Heart right ventricle (tissue), 16 donors: Measurements from ENCODE around the gene GBX1. TPM values are rescaled to one million over a fixed set of nuclear protein-coding genes. Genes with fewer than 3 reads are reported as not detected.

Source experiments
- ATAC-seq, 8 donors: fragments of 200-7000 bp; cut with Tn5 transposase; one replicate each; pipeline ENCODE4 v1.9.1; 2020; ENCODE audit warnings: mild to moderate bottlenecking in 8 of 8, moderate library complexity in 8 of 8, moderate number of reproducible peaks in 1 of 8
- DNase-seq, 2 donors: peaks; one replicate each; pipeline ENCODE4 v3.0.0-alpha.2; 2020
- H3K27ac ChIP-seq, 10 donors: fragments of 200-600 bp; sonication (generic) in 2 of 10; one replicate each; pipeline versions ENCODE4 v1.5.0 to v1.8.0; 2020 to 2022; ENCODE audit warnings: mild to moderate bottlenecking in 3 of 10
- H3K27me3 ChIP-seq, 7 donors: fragments of 200-600 bp; one replicate each; pipeline ENCODE4 v1.8.0; 2021 to 2022; ENCODE audit warnings: mild to moderate bottlenecking in 2 of 7
- H3K36me3 ChIP-seq, 9 donors: fragments of 200-600 bp; sonication (generic) in 1 of 9; one replicate each; pipeline versions ENCODE4 v1.5.0 to v1.8.0; 2020 to 2022; ENCODE audit warnings: mild to moderate bottlenecking in 2 of 9
- H3K4me1 ChIP-seq, 9 donors: fragments of 200-600 bp; sonication (generic) in 1 of 9; one replicate each; pipeline versions ENCODE4 v1.5.0 to v1.8.0; 2020 to 2022; ENCODE audit warnings: mild to moderate bottlenecking in 4 of 9
- H3K4me3 ChIP-seq, 10 donors: fragments of 200-600 bp; sonication (generic) in 2 of 10; one replicate each; pipeline versions ENCODE4 v1.5.0 to v1.8.0; 2020 to 2022; ENCODE audit warnings: mild to moderate bottlenecking in 7 of 10, moderate library complexity in 2 of 10
- H3K9me3 ChIP-seq, 11 donors: fragments of 200-600 bp in 10 of 11; sonication (generic) in 2 of 11; one replicate each; pipeline versions ENCODE4 v1.5.0 to v1.8.0; 2013 to 2022; ENCODE audit warnings: mild to moderate bottlenecking in 2 of 11, control low read depth in 1 of 11, moderate library complexity in 1 of 11
- WGBS, 2 donors: extraction: QIAGEN DNeasy Blood & Tissue Kit; methylation state at CpG; one replicate each; pipeline ENCODE4 v1.1.7; 2013; ENCODE audit warnings: inconsistent platforms in 1 of 2; 5-methylcytosine and 5-hydroxymethylcytosine counted together
- intact Hi-C, 10 donors: fragments of 100-400 bp; cut with DNase I; formaldehyde crosslinking; loops; one replicate each; pipeline versions ENCODE4 v1.11.1 to v1.14.2; 2022
- polyA plus RNA-seq, 2 donors: library from polyadenylated mRNA; stranded (reverse); fragments of 200-250 nt; gene quantifications; one replicate each; pipeline ENCODE4 v1.2.3, GENCODE V29; 2013
- total RNA-seq, 10 donors: library from RNA; stranded (reverse); fragmentation: NEBNext Ultra II Directional in 3 of 10; extraction: Animal tissue kit (Norgen Biotek cat#: 25700) in 3 of 10; gene quantifications; one replicate each; pipeline versions ENCODE4 v1.2.1 to v1.2.4, GENCODE V29; 2021 to 2023
- TF ChIP-seq, protein P1 (sequence below), 9 donors: fragments of 200-600 bp; sonication (generic) in 2 of 9; IDR thresholded peaks; one replicate each; pipeline versions ENCODE4 v1.5.0 to v1.8.0; 2021 to 2022; ENCODE audit warnings: antibody characterized with exemption in 9 of 9, mild to moderate bottlenecking in 5 of 9, moderate library complexity in 1 of 9
- donor health status: Arrhythmogenic right ventricular cardiomyopathy.
- donor health status: ischemic (EF 13 %, LVEDD 7.1; RV severe dilation, severe dysfunction).
- donor health status: healthy with polysubstance abuse.
- donor health status: DM: no; HTN: yes; CAD: no.
- donor health status: DM: no; HTN: no; CAD: no.
- donor health status: ischemic (EF 25% LVEDD 6.9; RV normal size, moderate dysfunction).
- donor health status: ischemic (EF 25% LVEDD 5.7; RV mildly dilated, moderate dysfunction).
- donor health status: healthy.
- donor health status: DM: yes; HTN: yes; CAD: no.
- donor health status: Ischemic cardiomyopathy.
- donor health status: ischemic (EF 35%, LVEDD 5.7; RV mildly dilated, moderate dysfunction).
- donor health status: nonischemic (EF 11% LVEDD 7.7; RV severe dilation, severe dysfunction).
- donor health status: DM: yes; HTN: yes; CAD: no.
- donor health status: PGD.
- donor health status: ischemic (EF 29% LVEDD 5.4; RV normal size, mild dysfunction).
- donor health status: nonischemic (EF 23%, LVEDD 6.1; RV moderate dilation, normal function).

GBX1 gene
- total and polyA plus RNA-seq, 12 donors = 0.04 to 2.0 (median 0.93) TPM; not detected in 3

DNA sequence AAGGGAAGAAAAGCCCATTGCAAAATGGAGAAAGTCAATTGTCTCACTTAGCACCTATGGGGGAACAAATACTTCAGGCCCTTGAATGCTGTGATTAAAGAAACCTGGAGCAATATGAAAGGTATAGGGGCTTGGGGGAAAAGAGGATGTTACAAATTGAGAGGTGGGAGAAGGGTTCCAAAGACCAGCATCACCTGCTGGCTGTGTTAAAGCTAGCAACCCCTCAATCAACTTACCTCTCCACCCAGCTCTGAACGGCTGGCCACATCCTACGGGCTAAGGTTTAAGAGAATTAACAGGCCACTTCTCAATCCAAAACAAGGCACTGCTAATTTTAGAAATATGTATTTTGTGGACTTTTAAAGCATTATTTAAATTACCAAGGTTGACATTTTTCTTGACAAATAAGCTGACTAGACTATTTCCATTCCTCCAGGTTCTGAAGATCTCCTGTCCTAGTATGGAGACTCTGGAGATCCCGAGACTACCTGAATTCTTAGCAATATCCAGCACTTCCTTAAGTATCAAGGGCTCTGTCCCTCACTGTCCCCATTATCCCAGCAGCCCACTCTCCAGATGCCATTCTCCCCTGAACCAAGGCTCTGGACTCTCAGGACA is 43.8 kb upstream of the GBX1 start:
- peaks cover 0 to 2% (median 0%) of the 10 kb centered on the region in 7 donors for H3K27me3 ChIP-seq
- TF ChIP-seq, protein P1, sequence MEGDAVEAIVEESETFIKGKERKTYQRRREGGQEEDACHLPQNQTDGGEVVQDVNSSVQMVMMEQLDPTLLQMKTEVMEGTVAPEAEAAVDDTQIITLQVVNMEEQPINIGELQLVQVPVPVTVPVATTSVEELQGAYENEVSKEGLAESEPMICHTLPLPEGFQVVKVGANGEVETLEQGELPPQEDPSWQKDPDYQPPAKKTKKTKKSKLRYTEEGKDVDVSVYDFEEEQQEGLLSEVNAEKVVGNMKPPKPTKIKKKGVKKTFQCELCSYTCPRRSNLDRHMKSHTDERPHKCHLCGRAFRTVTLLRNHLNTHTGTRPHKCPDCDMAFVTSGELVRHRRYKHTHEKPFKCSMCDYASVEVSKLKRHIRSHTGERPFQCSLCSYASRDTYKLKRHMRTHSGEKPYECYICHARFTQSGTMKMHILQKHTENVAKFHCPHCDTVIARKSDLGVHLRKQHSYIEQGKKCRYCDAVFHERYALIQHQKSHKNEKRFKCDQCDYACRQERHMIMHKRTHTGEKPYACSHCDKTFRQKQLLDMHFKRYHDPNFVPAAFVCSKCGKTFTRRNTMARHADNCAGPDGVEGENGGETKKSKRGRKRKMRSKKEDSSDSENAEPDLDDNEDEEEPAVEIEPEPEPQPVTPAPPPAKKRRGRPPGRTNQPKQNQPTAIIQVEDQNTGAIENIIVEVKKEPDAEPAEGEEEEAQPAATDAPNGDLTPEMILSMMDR (IDR thresholded peaks at IDR 0.05) = no peak
- intact Hi-C loops = no loop called here
- H3K4me1 ChIP-seq = no peaks in the 10 kb centered on the region
- H3K27ac ChIP-seq = no peak overlapping the region
- WGBS, 2 donors = 76 to 89% methylated on average over 3 of the region's 3 CpGs
- peaks cover 0 to 47% (median 21%) of the 10 kb centered on the region in 9 donors for H3K36me3 ChIP-seq
- DNase-seq (no peak), ATAC-seq (no peak)
- H3K4me3 ChIP-seq = no peak overlapping the region
- H3K9me3 ChIP-seq = no peaks in the 10 kb centered on the region

DNA sequence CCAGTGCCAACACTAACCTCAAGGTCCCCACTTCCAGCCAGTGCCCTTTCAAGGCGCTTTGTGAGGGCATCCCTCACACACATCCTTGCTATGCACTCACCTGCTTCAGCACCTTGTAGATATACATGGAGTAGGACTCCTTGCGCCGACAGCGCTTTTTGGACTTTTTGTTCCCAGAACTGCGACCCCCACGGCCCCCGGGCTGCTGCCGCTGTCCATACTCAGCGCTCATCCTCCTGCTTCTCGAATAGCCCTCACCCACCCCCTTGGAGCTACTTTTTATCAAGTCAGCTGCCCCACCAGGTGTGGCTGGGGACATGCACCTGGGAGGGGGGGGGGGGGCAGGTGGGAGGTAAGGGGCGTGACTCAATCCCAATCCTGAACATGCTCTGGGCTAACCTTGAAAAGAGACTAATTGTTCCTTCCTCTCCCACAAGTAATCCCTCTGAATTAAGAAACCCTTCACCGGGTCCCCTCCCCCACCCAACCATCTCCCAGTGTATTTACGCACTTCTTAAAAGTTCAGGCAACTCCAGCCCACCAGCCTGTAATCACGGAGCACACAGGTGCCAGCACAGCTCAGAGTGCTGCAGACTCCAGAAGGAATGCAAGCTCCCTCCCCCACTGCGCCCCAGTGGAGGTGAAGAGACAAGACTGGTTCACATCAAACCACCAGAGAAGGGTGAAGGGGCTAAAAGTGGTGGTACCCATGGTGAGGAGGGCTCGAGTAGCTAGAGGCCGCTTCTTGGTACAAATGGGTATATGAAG is 42.8 kb upstream of the GBX1 start, which contains the start of gene H2BK1:
H2BK1 (minus strand) TSS at position 402 of the 768 bp plus-strand sequence; CDS start at position 232, 170 bp downstream.
- 83 to 87% methylated on average over 17 of the region's 17 CpGs for WGBS, 2 donors
- no peak for DNase-seq
- TF ChIP-seq, protein P1 (IDR thresholded peaks at IDR 0.05) = no peak
- H3K36me3 ChIP-seq = peaks cover 0 to 37% (median 11%) of the 10 kb centered on the region in 9 donors
- no peaks in the 10 kb centered on the region for H3K9me3 ChIP-seq
- intact Hi-C loops = no loop called here
- no peaks in the 10 kb centered on the region for H3K4me1 ChIP-seq
- ATAC-seq = no peak
- no peak within 1 kb of the TSS for H3K27ac ChIP-seq
- no peak within 1 kb of the TSS for H3K4me3 ChIP-seq
- H3K27me3 ChIP-seq = peaks cover 0 to 7% (median 2%) of the 10 kb centered on the region in 7 donors

DNA sequence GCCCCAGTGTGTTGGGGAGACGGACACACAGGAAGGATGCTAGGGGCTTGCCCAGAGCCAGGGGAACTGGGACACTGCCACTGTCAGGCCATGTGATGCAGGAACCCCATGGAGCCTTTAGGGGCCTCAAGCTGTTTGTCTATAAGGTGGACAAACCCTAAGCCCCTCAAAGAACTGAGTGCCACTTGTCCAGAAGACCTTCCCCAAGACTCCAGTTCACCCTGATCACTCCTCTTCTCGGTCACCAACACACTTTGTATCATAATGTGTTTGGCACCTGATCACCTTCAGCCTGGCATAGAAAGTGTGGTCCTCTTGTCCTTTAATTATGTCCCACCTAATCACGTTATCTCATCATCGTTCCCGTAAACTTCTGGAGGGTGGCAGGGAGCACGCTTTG is 42.1 kb upstream of the GBX1 start:
- H3K4me3 ChIP-seq = no peak overlapping the region
- H3K27ac ChIP-seq = no peak overlapping the region
- H3K27me3 ChIP-seq = peaks cover 3 to 12% (median 9%) of the 10 kb centered on the region in 7 donors
- ATAC-seq = no peak
- peaks cover 0 to 30% (median 4%) of the 10 kb centered on the region in 9 donors for H3K36me3 ChIP-seq
- no peak for DNase-seq
- WGBS, 2 donors = 82 to 87% methylated on average over 6 of the region's 6 CpGs
- intact Hi-C loops = no loop called here
- TF ChIP-seq, protein P1 (IDR thresholded peaks at IDR 0.05) = no peak
- H3K4me1 ChIP-seq = no peaks in the 10 kb centered on the region
- no peaks in the 10 kb centered on the region for H3K9me3 ChIP-seq

DNA sequence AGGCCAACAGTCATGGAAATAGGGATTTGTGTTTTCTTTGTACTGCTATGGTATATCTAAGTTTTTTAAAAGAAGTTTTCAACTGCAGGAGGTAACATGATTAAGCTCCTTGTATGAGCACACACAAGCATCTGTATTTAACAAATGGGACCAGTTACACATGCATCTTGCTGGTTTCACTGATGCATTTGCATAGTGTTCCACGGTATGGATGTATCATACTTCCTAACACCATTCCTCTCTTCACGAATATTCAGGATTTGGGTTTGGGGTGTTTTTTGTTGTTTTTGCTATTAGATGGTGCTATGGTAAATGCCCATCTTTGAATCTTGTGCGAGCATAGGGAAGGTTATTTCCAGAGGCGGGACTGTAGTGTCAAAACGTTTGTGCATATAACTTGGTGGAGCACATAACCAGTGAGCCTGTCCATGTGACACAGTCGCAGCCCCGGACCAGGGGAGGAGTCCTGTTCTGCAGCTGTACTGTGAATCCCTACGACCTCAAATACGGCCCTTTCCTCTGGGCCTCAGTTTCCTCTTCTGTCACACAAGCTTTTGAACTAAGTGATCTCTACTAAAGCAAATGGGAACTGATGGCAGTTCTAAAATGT is 40.9 kb upstream of the GBX1 start:
- Histone ChIP-seq H3K4me1 (no peaks in the 10 kb centered on the region), H3K4me3 (no peak overlapping the region), H3K9me3 (no peaks in the 10 kb centered on the region), H3K27me3 (peaks cover 10 to 23% (median 14%) of the 10 kb centered on the region in 7 donors), H3K27ac (no peak overlapping the region), H3K36me3 (peaks cover 0 to 18% (median 0%) of the 10 kb centered on the region in 9 donors)
- WGBS, 2 donors = 69 to 71% methylated on average over 9 of the region's 9 CpGs
- DNase-seq = no peak
- intact Hi-C loops = no loop called here
- TF ChIP-seq, protein P1 (IDR thresholded peaks at IDR 0.05) = no peak
- ATAC-seq = no peak
